ENCODE measurements around the gene PLXNA1.

Gene PLXNA1

GRCh38 chr3:126995254-126995780 is 12.4 kb downstream of the PLXNA1 start:
- Histone ChIP-seq H3K36me3 (peaks cover 0 to 61% (median 0%) of the 10 kb centered on the region in 11 experiments; a peak in 4 of 22 replicates), H3K4me2 (peak overlapping the region; percentile 46 to 100 (median 93)), H3K4me1 (peaks cover 24 to 84% (median 69%) of the 10 kb centered on the region in 10 experiments), H3K9me3 (replicated peaks in 1 of 11) (no peaks in the 10 kb centered on the region), H3K27me3 (peaks cover 0 to 28% (median 0%) of the 10 kb centered on the region in 11 experiments; a peak in 7 of 22 replicates), H3K9ac (peak overlapping the region in 5 of 11 experiments; percentile 21 to 68 (median 41); a peak in 4 of 22 replicates), H4K20me1 (peaks cover 69 to 100% (median 98%) of the 10 kb centered on the region in 11 experiments), H3K27ac (0 out of 22 replicates have a peak overlapping the region, but pooled peaks of 1 of the 11 experiments have one; percentile 13), H3K4me3 (0 out of 20 replicates have a peak overlapping the region, but pooled peaks of 1 of the 10 experiments have one; percentile 29)
- TF ChIP-seq Cebpa-rat (IDR thresholded peaks at IDR 0.05), result no peak

GRCh38 chr3:126995926-126996512 is 13.1 kb downstream of the PLXNA1 start:
- Histone ChIP-seq H3K4me1 (peaks cover 24 to 77% (median 67%) of the 10 kb centered on the region in 10 experiments), H3K27me3 (peaks cover 0 to 28% (median 0%) of the 10 kb centered on the region in 11 experiments; a peak in 7 of 22 replicates), H3K9me3 (replicated peaks in 1 of 11) (no peaks in the 10 kb centered on the region), H3K4me2 (peak overlapping the region in 10 of 11 experiments; percentile 15 to 100 (median 94); a peak in 18 of 22 replicates), H3K27ac (no peak overlapping the region), H4K20me1 (peaks cover 76 to 100% (median 98%) of the 10 kb centered on the region in 11 experiments), H3K4me3 (no peak overlapping the region), H3K9ac (no peak overlapping the region), H3K36me3 (peaks cover 0 to 54% (median 0%) of the 10 kb centered on the region in 11 experiments; a peak in 3 of 22 replicates)
- TF ChIP-seq Cebpa-rat (IDR thresholded peaks at IDR 0.05), result no peak

GRCh38 chr3:126996905-126997304 is 14.0 kb downstream of the PLXNA1 start:
- H3K9me3 ChIP-seq (replicated peaks in 1 of 11), result no peaks in the 10 kb centered on the region
- peaks cover 24 to 76% (median 69%) of the 10 kb centered on the region in 10 experiments for H3K4me1 ChIP-seq
- H3K36me3 ChIP-seq, result peaks cover 0 to 45% (median 0%) of the 10 kb centered on the region in 11 experiments; a peak in 3 of 22 replicates
- peaks cover 78 to 100% (median 98%) of the 10 kb centered on the region in 11 experiments for H4K20me1 ChIP-seq
- H3K4me2 ChIP-seq, result peak overlapping the region in 8 of 11 experiments; percentile 85 to 100 (median 94); a peak in 11 of 22 replicates
- H3K27me3 ChIP-seq, result peaks cover 0 to 28% (median 0%) of the 10 kb centered on the region in 11 experiments; a peak in 7 of 22 replicates
- H3K9ac ChIP-seq, result no peak overlapping the region
- H3K4me3 ChIP-seq, result no peak overlapping the region
- TF ChIP-seq Cebpa-rat (IDR thresholded peaks at IDR 0.05), result no peak
- H3K27ac ChIP-seq, result no peak overlapping the region

- Histone ChIP-seq H3K27ac (no peak overlapping the region), H3K4me2 (peak overlapping the region in 7 of 11 experiments; percentile 41 to 100 (median 93); a peak in 12 of 22 replicates), H3K9me3 (replicated peaks in 1 of 11) (no peaks in the 10 kb centered on the region), H3K4me1 (peaks cover 24 to 76% (median 71%) of the 10 kb centered on the region in 10 experiments), H3K27me3 (peaks cover 0 to 28% (median 0%) of the 10 kb centered on the region in 11 experiments; a peak in 7 of 22 replicates), H4K20me1 (peaks cover 85 to 100% (median 98%) of the 10 kb centered on the region in 11 experiments), H3K9ac (no peak overlapping the region; a peak in 1 of 22 replicates), H3K36me3 (peaks cover 0 to 40% (median 0%) of the 10 kb centered on the region in 11 experiments; a peak in 3 of 22 replicates), H3K4me3 (no peak overlapping the region)
- TF ChIP-seq Cebpa-rat (IDR thresholded peaks at IDR 0.05), result no peak
Observed at GRCh38 chr3:126997455-126998038, 14.6 kb downstream of the PLXNA1 start.

- TF ChIP-seq Cebpa-rat (IDR thresholded peaks at IDR 0.05), result no peak
- Histone ChIP-seq H3K27ac (no peak overlapping the region), H3K27me3 (peaks cover 0 to 28% (median 0%) of the 10 kb centered on the region in 11 experiments; a peak in 7 of 22 replicates), H3K9me3 (replicated peaks in 1 of 11) (no peaks in the 10 kb centered on the region), H3K4me3 (no peak overlapping the region), H3K4me2 (peak overlapping the region in 8 of 11 experiments; percentile 15 to 100 (median 67); a peak in 11 of 22 replicates), H3K36me3 (peaks cover 0 to 36% (median 0%) of the 10 kb centered on the region in 11 experiments; a peak in 3 of 22 replicates), H3K4me1 (peaks cover 17 to 75% (median 69%) of the 10 kb centered on the region in 10 experiments), H3K9ac (0 out of 22 replicates have a peak overlapping the region, but pooled peaks of 1 of the 11 experiments have one; percentile 18), H4K20me1 (peaks cover 80 to 99% (median 95%) of the 10 kb centered on the region in 11 experiments)
Observed at GRCh38 chr3:126998320-126998719, 15.4 kb downstream of the PLXNA1 start.

GRCh38 chr3:126998728-126999127 is 15.8 kb downstream of the PLXNA1 start:
- no peak for TF ChIP-seq Cebpa-rat (IDR thresholded peaks at IDR 0.05)
- Histone ChIP-seq H3K27me3 (peaks cover 0 to 28% (median 0%) of the 10 kb centered on the region in 11 experiments; a peak in 7 of 22 replicates), H3K36me3 (peaks cover 0 to 36% (median 0%) of the 10 kb centered on the region in 11 experiments; a peak in 3 of 22 replicates), H3K4me1 (peaks cover 15 to 75% (median 69%) of the 10 kb centered on the region in 10 experiments), H3K9me3 (replicated peaks in 1 of 11) (no peaks in the 10 kb centered on the region), H3K27ac (no peak overlapping the region), H3K4me2 (peak overlapping the region in 8 of 11 experiments; percentile 15 to 100 (median 67); a peak in 11 of 22 replicates), H3K4me3 (no peak overlapping the region), H4K20me1 (peaks cover 76 to 99% (median 91%) of the 10 kb centered on the region in 11 experiments), H3K9ac (no peak overlapping the region)

GRCh38 chr3:126999383-126999782 is 16.5 kb downstream of the PLXNA1 start:
- Histone ChIP-seq H3K27me3 (peaks cover 0 to 24% (median 0%) of the 10 kb centered on the region in 11 experiments; a peak in 7 of 22 replicates), H3K9ac (no peak overlapping the region), H3K27ac (no peak overlapping the region), H3K4me3 (no peak overlapping the region), H3K4me2 (no peak overlapping the region), H3K9me3 (replicated peaks in 1 of 11) (no peaks in the 10 kb centered on the region), H3K4me1 (peaks cover 9 to 75% (median 65%) of the 10 kb centered on the region in 10 experiments), H4K20me1 (peaks cover 69 to 99% (median 85%) of the 10 kb centered on the region in 11 experiments), H3K36me3 (peaks cover 0 to 36% (median 0%) of the 10 kb centered on the region in 11 experiments; a peak in 3 of 22 replicates)
- TF ChIP-seq Cebpa-rat (IDR thresholded peaks at IDR 0.05), result no peak

- TF ChIP-seq Cebpa-rat (IDR thresholded peaks at IDR 0.05), result no peak
- peaks cover 0 to 36% (median 0%) of the 10 kb centered on the region in 11 experiments; a peak in 3 of 22 replicates for H3K36me3 ChIP-seq
- H3K4me3 ChIP-seq, result no peak overlapping the region
- H3K4me2 ChIP-seq, result no peak overlapping the region
- peaks cover 0 to 17% (median 0%) of the 10 kb centered on the region in 11 experiments; a peak in 7 of 22 replicates for H3K27me3 ChIP-seq
- no peak overlapping the region for H3K27ac ChIP-seq
- H4K20me1 ChIP-seq, result peaks cover 62 to 98% (median 78%) of the 10 kb centered on the region in 11 experiments
- no peak overlapping the region for H3K9ac ChIP-seq
- H3K9me3 ChIP-seq (replicated peaks in 1 of 11), result no peaks in the 10 kb centered on the region
- H3K4me1 ChIP-seq, result peaks cover 1 to 69% (median 57%) of the 10 kb centered on the region in 10 experiments; a peak in 18 of 20 replicates
Observed at GRCh38 chr3:127000119-127000518, 17.2 kb downstream of the PLXNA1 start.

Measured in BLaER1 treated with 17β-estradiol and CSF1 and Interleukin-3, amounts not matched to agents 10 nM and 100 nM (cell line).